GM13976 (cell line): Measurements from ENCODE around the gene LEAP2.
A peak's percentile ranks its signal among the peaks of the same experiment; 100 is the strongest.

Experiments
- DNase-seq: peaks from one replicate; pipeline ENCODE4 v3.0.0; 2012; ENCODE audit warnings: low spot score
- CTCF ChIP-seq: IDR thresholded peaks from 2 replicates; pipeline ENCODE4 v1.5.1; 2012; ENCODE audit warnings: borderline replicate concordance, mild to moderate bottlenecking; ENCODE audit not compliant: insufficient read depth; ENCODE audit errors: extremely low read depth, missing control alignments, control extremely low read depth
- in situ Hi-C: fragments of 300-500 bp; cut with MboI; formaldehyde crosslinking; loops from one replicate; pipeline ENCODE4 v1.12.0; 2022; ENCODE audit warnings: low sequenced_read_pairs, mixed read lengths, inconsistent platforms; ENCODE audit not compliant: unreplicated experiment

The LEAP2 gene

GRCh38 chr5:132827943-132828673 is 45.4 kb upstream of the LEAP2 start:
- no peak for TF ChIP-seq CTCF
- in situ Hi-C loops, result loop anchor here (10.0 kb wide), 1 partner anchor 443 kb away; no protein-coding TSS in a partner anchor
- no peak for DNase-seq

- in situ Hi-C loops, result loop anchor here (10.0 kb wide), 1 partner anchor 444 kb away; no protein-coding TSS in a partner anchor
- no peak for TF ChIP-seq CTCF
- no peak for DNase-seq
Observed at GRCh38 chr5:132828846-132829494, 44.5 kb upstream of the LEAP2 start.

GRCh38 chr5:132829742-132830435 is 43.6 kb upstream of the LEAP2 start:
- in situ Hi-C loops, result loop anchor here (10.0 kb wide), 1 partner anchor 445 kb away; no protein-coding TSS in a partner anchor
- peak; percentile 97 for TF ChIP-seq CTCF
- DNase-seq, result peak; percentile 93

- TF ChIP-seq CTCF, result no peak
- in situ Hi-C loops, result no loop called here
- DNase-seq, result peak; percentile 92
Observed at GRCh38 chr5:132830436-132831094, 42.9 kb upstream of the LEAP2 start, which contains the start of gene SHROOM1. Gene SHROOM1, minus strand, starts transcription at chr5:132830647. Its CDS starts 4,507 bp downstream, at chr5:132826140.

GRCh38 chr5:132831095-132831860 is 42.2 kb upstream of the LEAP2 start:
- in situ Hi-C loops, result no loop called here
- no peak for TF ChIP-seq CTCF

More at GRCh38 chr5:132831095-132831860, 42.2 kb upstream of the LEAP2 start:
- no peak for DNase-seq
